Spleen (tissue), 7 donors: Measurements from ENCODE around the gene STXBP5.

Experiments used
- CTCF ChIP-seq, 11 experiments: fragments of 200-600 bp in 7 of 11; fragments of 450-650 bp in 4 of 11; sonication (generic) in 4 of 11; IDR thresholded peaks in 8 of 11; conservative IDR thresholded peaks in 3 of 11; 1 replicate in 7 of 11; 2 replicates in 4 of 11; pipeline versions ENCODE4 v1.4.0 to v1.8.0; 2016 to 2021; ENCODE audit warnings: antibody characterized with exemption in 11 of 11, inconsistent platforms in 4 of 11, mild to moderate bottlenecking in 1 of 11
- POLR2AphosphoS5 ChIP-seq, 3 donors: sonication (generic); formaldehyde crosslinking; IDR thresholded peaks; one replicate each; pipeline ENCODE4 v1.5.1; 2017; ENCODE audit warnings: antibody characterized with exemption in 3 of 3
- donor health status: DM: no; HTN: no; CAD: no; lungs with moderate emphysema.
- donor health status: DM: no; HTN: no; CAD: no.
- donor health status: DM: no; HTN: no; CAD: no.

GRCh38 chr6:147201885-147202515 lies 2.2 kb upstream of the STXBP5 start:
- TF ChIP-seq CTCF (IDR thresholded peaks at IDR 0.05 in 8 of 11, conservative IDR thresholded peaks at IDR 0.05 in 3 of 11) (no peak), POLR2AphosphoS5 (IDR thresholded peaks at IDR 0.05) (no peak)
